ENCODE data around the gene PRR14. TPM values are rescaled to one million over a fixed set of nuclear protein-coding genes. Genes with fewer than 3 reads are reported as not detected.

Gene PRR14
- total and polyA plus RNA-seq, 4 donors = 7.5 to 13.5 (median 8.9) TPM

GRCh38 chr16:30665830-30666190 is 15.1 kb downstream of the PRR14 start (continued):
- no peak for TF ChIP-seq GABPA (IDR thresholded peaks at IDR 0.05 in 1 of 2, conservative IDR thresholded peaks at IDR 0.05 in 1 of 2)

GRCh38 chr16:30666681-30667080 is 15.9 kb downstream of the PRR14 start:
- TF ChIP-seq RAD21 (IDR thresholded peaks at IDR 0.05) = no peak
- TF ChIP-seq HNF4A (conservative IDR thresholded peaks at IDR 0.05) = no peak
- TF ChIP-seq EGR1 (IDR thresholded peaks at IDR 0.05; ENCODE audit: low read depth in 2 of 2) = no peak
- no peak for TF ChIP-seq CTCF (IDR thresholded peaks at IDR 0.05; ENCODE audit: low read depth, low read length, missing input control)
- TF ChIP-seq RXRA (IDR thresholded peaks at IDR 0.05) = no peak
- TF ChIP-seq REST (IDR thresholded peaks at IDR 0.05) = no peak
- no peak for TF ChIP-seq HNF4G (IDR thresholded peaks at IDR 0.05)
- no peak for TF ChIP-seq SP1 (IDR thresholded peaks at IDR 0.05)
- TF ChIP-seq NR2F2 (IDR thresholded peaks at IDR 0.05) = no peak
- no peak for TF ChIP-seq MAX (IDR thresholded peaks at IDR 0.05)
- no peak for TF ChIP-seq JUND (IDR thresholded peaks at IDR 0.05)
- no peak for DNase-seq (ENCODE audit: low spot score)
- H3K4me1 ChIP-seq (ENCODE audit: control insufficient read depth in 4 of 4, insufficient read depth in 4 of 4, low read length in 3 of 4) = peaks cover 7 to 18% (median 12%) of the 10 kb centered on the region in 4 donors
- H3K27me3 ChIP-seq (ENCODE audit: control insufficient read depth in 4 of 4, insufficient read depth in 4 of 4, low read length in 3 of 4) = no peaks in the 10 kb centered on the region
- H3K9me3 ChIP-seq (ENCODE audit: control insufficient read depth in 4 of 4, low read length in 3 of 4) = no peaks in the 10 kb centered on the region
- no peak overlapping the region for H3K27ac ChIP-seq (ENCODE audit: low read depth in 1 of 2, low read length in 2 of 2)
- no peak overlapping the region for H3K9ac ChIP-seq (ENCODE audit: low read depth in 1 of 2, low read length in 2 of 2)
- peaks cover 25 to 75% (median 40%) of the 10 kb centered on the region in 4 donors for H3K36me3 ChIP-seq (ENCODE audit: control insufficient read depth in 4 of 4, insufficient read depth in 3 of 4, low read depth in 1 of 4, low read length in 3 of 4)
- H3K4me3 ChIP-seq (ENCODE audit: low read depth in 1 of 3, low read length in 3 of 3) = no peak overlapping the region
- 82% methylated on average over 7 of the region's 7 CpGs for WGBS

GRCh38 chr16:30667361-30667905 is 16.7 kb downstream of the PRR14 start:
- no peak overlapping the region for H3K4me3 ChIP-seq (ENCODE audit: low read depth in 1 of 3, low read length in 3 of 3)
- peaks cover 19 to 67% (median 36%) of the 10 kb centered on the region in 4 donors for H3K36me3 ChIP-seq (ENCODE audit: control insufficient read depth in 4 of 4, insufficient read depth in 3 of 4, low read depth in 1 of 4, low read length in 3 of 4)
- no peak overlapping the region for H3K27ac ChIP-seq (ENCODE audit: low read depth in 1 of 2, low read length in 2 of 2)
- H3K9ac ChIP-seq (ENCODE audit: low read depth in 1 of 2, low read length in 2 of 2) = no peak overlapping the region
- peaks cover 7 to 18% (median 12%) of the 10 kb centered on the region in 4 donors for H3K4me1 ChIP-seq (ENCODE audit: control insufficient read depth in 4 of 4, insufficient read depth in 4 of 4, low read length in 3 of 4)
- no peaks in the 10 kb centered on the region for H3K9me3 ChIP-seq (ENCODE audit: control insufficient read depth in 4 of 4, low read length in 3 of 4)
- no peak for DNase-seq (ENCODE audit: low spot score)
- 93% methylated on average over 11 of the region's 11 CpGs for WGBS
- no peak for TF ChIP-seq YY1 (IDR thresholded peaks at IDR 0.05)
- no peaks in the 10 kb centered on the region for H3K27me3 ChIP-seq (ENCODE audit: control insufficient read depth in 4 of 4, insufficient read depth in 4 of 4, low read length in 3 of 4)
